Measurements from ENCODE around the gene WBP1L.
A peak's percentile ranks its signal among the peaks of the same experiment; 100 is the strongest.

Gene WBP1L

GRCh38 chr10:102763037-102763607 is 19.4 kb downstream of the WBP1L start:
- Mint-ChIP-seq H3K4me3 (no peak overlapping the region), H3K27ac (no peak overlapping the region), H3K9me3 (no peaks in the 10 kb centered on the region), H3K4me1 (peaks cover 51% of the 10 kb centered on the region), H3K36me3 (peaks cover 9% of the 10 kb centered on the region), H3K27me3 (no peaks in the 10 kb centered on the region)

GRCh38 chr10:102764470-102765161 is 20.9 kb downstream of the WBP1L start:
- H3K36me3 Mint-ChIP-seq: peaks cover 9% of the 10 kb centered on the region
- H3K9me3 Mint-ChIP-seq: no peaks in the 10 kb centered on the region
- no peak overlapping the region for H3K4me3 Mint-ChIP-seq
- H3K27me3 Mint-ChIP-seq: no peaks in the 10 kb centered on the region
- no peak overlapping the region for H3K27ac Mint-ChIP-seq
- peaks cover 48% of the 10 kb centered on the region for H3K4me1 Mint-ChIP-seq

GRCh38 chr10:102765336-102765735 is 21.6 kb downstream of the WBP1L start:
- Mint-ChIP-seq H3K4me1 (peaks cover 49% of the 10 kb centered on the region), H3K36me3 (peaks cover 7% of the 10 kb centered on the region), H3K4me3 (no peak overlapping the region), H3K27ac (no peak overlapping the region), H3K27me3 (no peaks in the 10 kb centered on the region), H3K9me3 (no peaks in the 10 kb centered on the region)

- Mint-ChIP-seq H3K4me3 (no peak overlapping the region), H3K27ac (no peak overlapping the region), H3K4me1 (peaks cover 48% of the 10 kb centered on the region), H3K9me3 (no peaks in the 10 kb centered on the region), H3K27me3 (no peaks in the 10 kb centered on the region), H3K36me3 (peaks cover 7% of the 10 kb centered on the region)
Observed at GRCh38 chr10:102767428-102768160, 23.8 kb downstream of the WBP1L start.

DNA sequence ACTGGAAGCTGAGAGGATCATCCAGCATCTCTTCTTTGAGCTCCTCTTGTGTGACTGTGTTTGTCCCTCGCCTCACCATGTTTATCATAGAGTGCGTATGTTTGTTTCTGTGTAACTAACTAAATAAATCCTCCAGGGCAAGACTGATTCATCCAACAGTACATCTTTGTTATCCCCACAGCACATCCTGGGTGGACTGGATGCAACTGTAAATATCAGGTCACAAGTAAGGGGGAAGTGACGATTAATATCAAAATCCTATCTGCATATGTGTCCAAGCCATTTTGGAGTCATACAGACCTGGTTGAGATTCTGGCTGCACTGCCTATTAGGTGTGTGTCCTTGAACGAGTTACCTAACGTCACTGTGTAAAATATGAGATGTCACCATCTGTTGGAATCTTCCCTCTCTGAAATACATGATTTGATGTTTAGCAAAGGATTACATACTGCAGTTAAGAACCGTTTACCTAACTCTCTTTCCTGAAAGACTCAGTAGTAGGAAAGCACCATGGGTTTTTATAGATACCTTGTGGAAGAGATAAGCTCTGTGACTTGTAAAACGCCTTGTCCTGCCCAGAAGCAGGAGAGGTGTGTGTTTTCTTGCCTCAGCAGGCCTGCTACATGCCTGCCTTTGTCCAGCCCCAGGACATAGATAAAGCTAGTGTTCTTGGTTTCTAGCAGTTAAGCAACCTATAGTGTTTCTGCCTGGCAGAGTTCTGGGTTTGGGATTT is 25.8 kb downstream of the WBP1L start:
- no peak overlapping the region for H3K27ac Mint-ChIP-seq
- H3K4me1 Mint-ChIP-seq: peaks cover 58% of the 10 kb centered on the region
- H3K9me3 Mint-ChIP-seq: no peaks in the 10 kb centered on the region
- no peak overlapping the region for H3K4me3 Mint-ChIP-seq
- no peaks in the 10 kb centered on the region for H3K27me3 Mint-ChIP-seq
- peaks cover 7% of the 10 kb centered on the region for H3K36me3 Mint-ChIP-seq

DNA sequence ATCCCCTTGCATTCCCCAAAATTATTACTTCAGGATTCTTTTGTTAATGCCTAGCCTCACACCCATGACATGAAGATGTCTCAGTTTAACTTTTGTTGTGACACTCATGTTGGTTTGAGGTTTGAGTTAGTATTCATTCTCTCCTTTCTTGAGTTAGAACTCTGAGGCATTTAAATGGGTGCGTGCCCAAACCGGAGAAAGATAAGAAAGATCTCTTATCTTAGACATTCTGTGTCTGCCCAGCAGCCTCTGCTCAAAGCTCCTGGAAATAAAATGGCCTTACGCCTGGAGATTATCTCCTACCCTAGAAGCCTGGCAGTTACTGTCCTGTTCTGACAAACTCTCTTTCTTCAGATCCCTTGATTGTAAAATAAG is 26.3 kb downstream of the WBP1L start:
- Mint-ChIP-seq H3K4me1 (peaks cover 61% of the 10 kb centered on the region), H3K27ac (no peak overlapping the region), H3K36me3 (peaks cover 7% of the 10 kb centered on the region), H3K27me3 (no peaks in the 10 kb centered on the region), H3K9me3 (no peaks in the 10 kb centered on the region), H3K4me3 (no peak overlapping the region)

GRCh38 chr10:102770792-102771191 is 27.0 kb downstream of the WBP1L start:
- no peak overlapping the region for H3K4me3 Mint-ChIP-seq
- peaks cover 64% of the 10 kb centered on the region for H3K4me1 Mint-ChIP-seq
- no peaks in the 10 kb centered on the region for H3K9me3 Mint-ChIP-seq
- no peaks in the 10 kb centered on the region for H3K27me3 Mint-ChIP-seq
- H3K36me3 Mint-ChIP-seq: peaks cover 7% of the 10 kb centered on the region
- peak overlapping the region; percentile 55 for H3K27ac Mint-ChIP-seq

GRCh38 chr10:102773320-102773719 is 29.6 kb downstream of the WBP1L start:
- Mint-ChIP-seq H3K27ac (no peak overlapping the region), H3K36me3 (peaks cover 3% of the 10 kb centered on the region), H3K4me3 (no peak overlapping the region)

DNA sequence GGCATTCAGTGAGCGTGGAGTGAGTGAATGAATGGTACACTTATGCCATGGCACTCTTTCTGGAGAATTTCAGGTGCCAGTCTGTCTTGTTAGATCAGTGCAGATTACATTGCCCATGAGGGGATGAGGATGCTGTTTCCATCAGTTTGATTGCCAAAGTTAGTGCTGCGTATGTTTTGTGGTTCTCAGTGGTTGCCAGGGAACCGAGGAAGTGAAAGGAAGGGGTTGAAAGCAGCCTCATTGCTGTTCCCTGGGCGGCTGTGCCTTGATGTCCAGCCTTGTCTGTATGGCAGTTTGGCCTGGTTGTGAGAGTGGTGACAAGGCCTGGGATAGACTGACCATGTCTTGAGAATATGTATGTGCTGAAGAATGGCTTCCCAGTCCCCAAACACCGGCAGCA is 30.2 kb downstream of the WBP1L start:
- no peak overlapping the region for H3K4me3 Mint-ChIP-seq

More at GRCh38 chr10:102773320-102773719, 29.6 kb downstream of the WBP1L start:
- no peaks in the 10 kb centered on the region for H3K9me3 Mint-ChIP-seq
- peaks cover 70% of the 10 kb centered on the region for H3K4me1 Mint-ChIP-seq
- H3K27me3 Mint-ChIP-seq: no peaks in the 10 kb centered on the region

DNA sequence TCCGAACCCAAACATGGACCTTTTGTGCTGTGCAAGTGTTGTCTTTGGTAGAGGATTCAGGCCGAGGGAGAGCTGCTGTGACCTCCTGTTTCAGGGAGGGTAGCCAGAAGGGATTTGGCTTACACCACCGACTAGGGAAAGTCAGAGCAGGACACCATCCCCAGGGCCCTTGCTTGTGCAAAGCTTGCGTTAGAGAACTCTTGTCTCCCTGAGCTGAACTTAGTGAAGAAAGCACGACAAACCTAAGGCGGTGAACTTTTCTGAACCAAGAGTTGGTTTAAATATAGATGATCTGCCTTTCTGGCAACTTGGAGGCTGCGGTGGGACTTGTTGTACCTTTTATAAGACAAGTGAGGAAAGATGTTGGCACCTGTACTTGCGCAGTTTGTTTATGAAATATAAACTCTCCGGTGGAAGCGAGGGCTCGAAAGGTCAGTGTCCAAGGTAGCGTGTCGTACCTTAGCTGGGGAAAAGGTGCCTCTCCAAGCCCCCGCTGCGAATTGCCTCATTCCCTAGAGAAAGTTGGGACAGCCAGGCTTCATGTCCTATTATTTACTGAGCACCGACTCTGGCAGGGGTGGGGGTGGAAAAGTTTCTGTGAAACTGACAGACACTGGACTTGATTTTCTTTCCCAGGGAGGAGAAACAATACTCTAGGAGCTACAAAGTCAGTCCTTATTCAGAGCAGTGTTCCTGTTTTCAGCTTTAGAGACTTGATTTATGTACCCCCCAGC is 31.6 kb downstream of the WBP1L start:
- no peaks in the 10 kb centered on the region for H3K27me3 Mint-ChIP-seq
- peaks cover 2% of the 10 kb centered on the region for H3K36me3 Mint-ChIP-seq
- H3K4me1 Mint-ChIP-seq: peaks cover 69% of the 10 kb centered on the region
- peak overlapping the region; percentile 74 for H3K27ac Mint-ChIP-seq
- no peaks in the 10 kb centered on the region for H3K9me3 Mint-ChIP-seq
- H3K4me3 Mint-ChIP-seq: peak overlapping the region; percentile 39

More for the DNA sequence above, 30.2 kb downstream of the WBP1L start:
- Mint-ChIP-seq H3K27me3 (no peaks in the 10 kb centered on the region), H3K36me3 (peaks cover 3% of the 10 kb centered on the region), H3K9me3 (no peaks in the 10 kb centered on the region), H3K27ac (peak overlapping the region; percentile 2), H3K4me1 (peaks cover 72% of the 10 kb centered on the region)

DNA sequence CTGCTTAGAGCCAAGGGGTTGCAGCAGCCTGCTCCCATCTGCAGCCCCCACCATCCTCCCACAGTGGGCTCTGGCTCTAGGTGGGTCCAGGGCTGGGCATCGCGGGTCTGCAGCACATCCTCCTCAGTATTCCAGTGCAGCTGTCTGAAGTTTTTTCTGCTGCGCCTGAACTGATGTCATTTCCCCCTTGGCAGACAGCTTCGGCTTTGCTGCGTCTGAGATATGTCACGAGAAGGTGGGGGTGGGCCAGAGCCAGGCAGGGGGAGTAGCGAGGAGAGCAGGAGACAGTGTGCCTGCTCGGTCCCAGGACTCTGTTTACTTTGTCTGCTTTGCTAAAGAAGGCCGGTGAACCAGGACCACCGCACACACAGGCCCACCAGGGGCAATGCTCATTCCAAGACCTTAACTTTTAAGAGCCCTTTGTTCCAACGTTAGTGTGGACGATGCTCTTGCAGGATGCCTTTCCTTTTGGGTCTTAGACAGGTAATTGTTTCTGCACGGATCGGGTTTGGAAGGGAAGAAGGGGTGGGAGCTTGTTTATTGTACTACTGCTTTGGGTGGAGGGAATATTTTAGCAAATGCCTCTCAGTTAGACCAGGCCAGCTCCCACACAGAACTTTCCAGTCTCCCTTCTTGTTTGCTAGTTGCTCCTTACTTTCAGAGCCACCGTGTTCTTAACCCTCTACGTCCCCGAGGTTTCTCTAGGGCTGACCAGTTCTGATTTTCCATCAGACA is 32.4 kb downstream of the WBP1L start:
- no peaks in the 10 kb centered on the region for H3K9me3 Mint-ChIP-seq

GRCh38 chr10:102776779-102777456 is 33.2 kb downstream of the WBP1L start:
- H3K36me3 Mint-ChIP-seq: peaks cover 5% of the 10 kb centered on the region
- H3K27me3 Mint-ChIP-seq: no peaks in the 10 kb centered on the region
- H3K4me3 Mint-ChIP-seq: peak overlapping the region; percentile 19
- H3K27ac Mint-ChIP-seq: no peak overlapping the region
- H3K9me3 Mint-ChIP-seq: no peaks in the 10 kb centered on the region
- peaks cover 72% of the 10 kb centered on the region for H3K4me1 Mint-ChIP-seq

More for the DNA sequence above, 32.4 kb downstream of the WBP1L start:
- Mint-ChIP-seq H3K27ac (peak overlapping the region; percentile 30), H3K36me3 (peaks cover 5% of the 10 kb centered on the region), H3K4me3 (peak overlapping the region; percentile 41), H3K27me3 (no peaks in the 10 kb centered on the region), H3K4me1 (peaks cover 70% of the 10 kb centered on the region)

- Mint-ChIP-seq H3K27ac (peak overlapping the region; percentile 56), H3K4me3 (no peak overlapping the region), H3K9me3 (no peaks in the 10 kb centered on the region), H3K4me1 (peaks cover 73% of the 10 kb centered on the region), H3K27me3 (no peaks in the 10 kb centered on the region), H3K36me3 (peaks cover 5% of the 10 kb centered on the region)
Observed at GRCh38 chr10:102777711-102778453, 34.1 kb downstream of the WBP1L start.

Data from activated naive CD4-positive, alpha-beta T cell treated with anti-CD3 and anti-CD28 coated beads, Interleukin-2, amount 50 U/mL, for 24 hours (primary cell).